GM23338 (cell line): ENCODE results near the gene FAP. TPM values are rescaled to one million over a fixed set of nuclear protein-coding genes. Genes with fewer than 3 reads are reported as not detected.

Experiments
- ATAC-seq: fragments of 200-7000 bp; cut with Tn5 transposase; 3 replicates; pipeline ENCODE4 v1.9.1; 2020
- DNase-seq: peaks from one replicate; pipeline ENCODE4 v3.0.0-alpha.2; 2015; ENCODE audit warnings: low spot score
- H2AFZ ChIP-seq: fragments of 200-600 bp; sonication (generic); 2 replicates; pipeline ENCODE4 v1.8.0; 2016; ENCODE audit warnings: antibody characterized with exemption, mild to moderate bottlenecking, moderate library complexity
- H3F3A ChIP-seq: fragments of 200-600 bp; sonication (generic); replicated peaks from 2 replicates; pipeline ENCODE4 v1.8.0; 2017; ENCODE audit warnings: antibody characterized with exemption, mixed run types, low read depth
- H3K27ac ChIP-seq: fragments of 200-600 bp; sonication (generic); 2 replicates; pipeline ENCODE4 v1.6.1; 2016; ENCODE audit warnings: low read depth
- H3K27me3 ChIP-seq: fragments of 200-600 bp; sonication (generic); 2 replicates; pipeline ENCODE4 v1.8.0; 2016; ENCODE audit warnings: mild to moderate bottlenecking, mixed run types, moderate library complexity; ENCODE audit not compliant: insufficient read depth
- H3K36me3 ChIP-seq: fragments of 200-600 bp; sonication (generic); 2 replicates; pipeline ENCODE4 v1.8.0; 2016; ENCODE audit warnings: mild to moderate bottlenecking; ENCODE audit not compliant: insufficient read depth
- H3K4me1 ChIP-seq: fragments of 200-600 bp; sonication (generic); 2 replicates; pipeline ENCODE4 v1.8.0; 2016; ENCODE audit warnings: mild to moderate bottlenecking, moderate library complexity; ENCODE audit not compliant: insufficient read depth
- H3K4me2 ChIP-seq: fragments of 200-600 bp; sonication (generic); 2 replicates; pipeline ENCODE4 v1.7.1; 2017; ENCODE audit warnings: mixed run types
- H3K4me3 ChIP-seq: fragments of 200-600 bp; sonication (generic); 2 replicates; pipeline ENCODE4 v1.6.1; 2016; ENCODE audit warnings: mixed run types
- H3K79me2 ChIP-seq: fragments of 200-600 bp; sonication (generic); replicated peaks from 2 replicates; pipeline ENCODE4 v1.8.0; 2017; ENCODE audit warnings: mild to moderate bottlenecking; ENCODE audit not compliant: insufficient read depth
- H3K9me2 ChIP-seq: fragments of 200-600 bp; sonication (generic); 2 replicates; pipeline ENCODE4 v1.8.0; 2017; ENCODE audit not compliant: insufficient read depth
- H4K20me1 ChIP-seq: fragments of 200-600 bp; sonication (generic); replicated peaks from 2 replicates; pipeline ENCODE4 v1.8.0; 2017; ENCODE audit warnings: mild to moderate bottlenecking; ENCODE audit not compliant: insufficient read depth
- H3K27ac Mint-ChIP-seq: 2 replicates; pipeline ENCODE4 v1.8.0; 2020; ENCODE audit warnings: inconsistent platforms, mild to moderate bottlenecking, moderate library complexity, mixed read lengths
- H3K27me3 Mint-ChIP-seq: 3 replicates; pipeline ENCODE4 v1.8.0; 2022; ENCODE audit warnings: low read depth, mild to moderate bottlenecking, moderate library complexity, mixed read lengths, inconsistent platforms; ENCODE audit not compliant: insufficient read depth, poor library complexity
- H3K36me3 Mint-ChIP-seq: 3 replicates; pipeline ENCODE4 v1.8.0; 2021; ENCODE audit warnings: low read depth, mild to moderate bottlenecking, inconsistent platforms, moderate library complexity, mixed read lengths
- H3K4me1 Mint-ChIP-seq: 3 replicates; pipeline ENCODE4 v1.8.0; 2020; ENCODE audit warnings: mild to moderate bottlenecking, inconsistent platforms, mixed read lengths
- H3K4me3 Mint-ChIP-seq: 3 replicates; pipeline ENCODE4 v1.8.0; 2021; ENCODE audit warnings: moderate library complexity, mild to moderate bottlenecking, inconsistent platforms, mixed read lengths
- H3K9me3 Mint-ChIP-seq: 3 replicates; pipeline ENCODE4 v1.8.0; 2020; ENCODE audit warnings: moderate library complexity, mild to moderate bottlenecking, inconsistent platforms, mixed read lengths
- CREB1 ChIP-seq: fragments of 250-450 bp; sonication (Bioruptor Pico); IDR thresholded peaks from 2 replicates; pipeline ENCODE4 v1.5.0; 2020; ENCODE audit warnings: low read depth, mild to moderate bottlenecking, moderate library complexity
- CTCF ChIP-seq, 2 experiments: fragments of 200-600 bp in 1 of 2; sonication (generic) in 1 of 2; conservative IDR thresholded peaks; 2 replicates each; pipeline versions ENCODE4 v1.5.1 to v1.6.1; 2016 to 2017; ENCODE audit warnings: antibody characterized with exemption in 2 of 2, low read depth in 2 of 2, mild to moderate bottlenecking in 2 of 2, moderate library complexity in 1 of 2
- ETS1 ChIP-seq: IDR thresholded peaks from 2 replicates; pipeline ENCODE4 v1.6.1; 2016; ENCODE audit warnings: antibody characterized with exemption
- EZH2 ChIP-seq: fragments of 200-600 bp; sonication (generic); IDR thresholded peaks from one replicate; pipeline ENCODE4 v1.8.0; 2017; ENCODE audit warnings: antibody characterized with exemption, mild to moderate bottlenecking, low read depth; ENCODE audit not compliant: unreplicated experiment
- EZH2phosphoT487 ChIP-seq: fragments of 200-600 bp; sonication (generic); IDR thresholded peaks from one replicate; pipeline ENCODE4 v1.8.1; 2018; ENCODE audit warnings: antibody characterized with exemption; ENCODE audit not compliant: unreplicated experiment
- JUNB ChIP-seq: IDR thresholded peaks from one replicate; pipeline ENCODE4 v1.6.1; 2016; ENCODE audit warnings: antibody characterized with exemption; ENCODE audit not compliant: unreplicated experiment
- NANOG ChIP-seq: IDR thresholded peaks from 2 replicates; pipeline ENCODE4 v1.6.1; 2016; ENCODE audit warnings: antibody characterized with exemption, borderline replicate concordance
- POLR2AphosphoS5 ChIP-seq: IDR thresholded peaks from 2 replicates; pipeline ENCODE4 v1.6.1; 2016; ENCODE audit warnings: antibody characterized with exemption, low read depth
- STAT1 ChIP-seq: IDR thresholded peaks from one replicate; pipeline ENCODE4 v1.6.1; 2016; ENCODE audit warnings: antibody characterized with exemption; ENCODE audit not compliant: unreplicated experiment
- ZNF114 ChIP-seq: fragments of 250-450 bp; sonication (Bioruptor Pico); IDR thresholded peaks from 2 replicates; pipeline ENCODE4 v1.5.0; 2020; ENCODE audit warnings: mild to moderate bottlenecking, moderate library complexity
- ZNF331 ChIP-seq: fragments of 250-450 bp; sonication (Bioruptor Pico); IDR thresholded peaks from 2 replicates; pipeline ENCODE4 v1.5.0; 2020; ENCODE audit warnings: low read depth, mild to moderate bottlenecking, moderate library complexity
- polyA plus RNA-seq: library from polyadenylated mRNA; unstranded; fragments of >200 nt; fragmentation: Nextera tagmentation; extraction: Ambion mirVana; gene quantifications from 2 replicates; pipeline ENCODE4 v1.2.1, GENCODE V29; 2016
- total RNA-seq: library from RNA; depleted of rRNA; stranded (reverse); fragments of >200 nt; shearing (Covaris generic); gene quantifications from 2 replicates; pipeline ENCODE4 v1.2.3, GENCODE V29; 2014
- TF ChIP-seq, protein P1 (sequence below): IDR thresholded peaks from one replicate; pipeline ENCODE4 v1.6.1; 2018; ENCODE audit warnings: antibody characterized with exemption; ENCODE audit not compliant: unreplicated experiment
- TF ChIP-seq, protein P2 (sequence below): fragments of 250-450 bp; sonication (Bioruptor Pico); IDR thresholded peaks from 2 replicates; pipeline ENCODE4 v1.5.0; 2020; ENCODE audit warnings: mild to moderate bottlenecking, moderate library complexity

FAP gene
- total and polyA plus RNA-seq, 2 experiments from 2014 or later = not detected

DNA sequence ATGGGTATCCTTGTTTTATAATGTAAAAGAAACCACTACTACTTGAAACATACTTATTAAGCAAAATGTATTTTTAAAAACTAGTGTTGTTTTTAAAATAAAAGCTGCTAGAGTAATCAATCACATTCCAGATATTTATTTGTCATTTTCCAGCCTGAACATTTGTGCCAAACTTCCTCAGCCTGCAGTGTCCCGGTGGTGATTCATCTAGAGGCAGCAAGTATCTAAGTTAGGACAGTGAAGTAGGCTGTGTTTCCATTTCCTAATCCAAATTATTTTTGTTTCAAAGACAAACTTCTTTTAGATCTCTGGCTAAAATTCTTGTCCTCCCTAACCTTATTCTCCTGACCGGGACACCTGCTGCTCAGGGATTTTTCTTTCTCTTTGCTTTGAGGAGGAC lies 78.4 kb downstream of the FAP start:
- H3K9me2 ChIP-seq = 0 out of 2 replicates have a peak, but pooled peaks cover 4% of the 10 kb centered on the region
- H3F3A ChIP-seq = no peaks in the 10 kb centered on the region
- H3K4me1 ChIP-seq = no peaks in the 10 kb centered on the region
- no peak overlapping the region for H3K4me3 ChIP-seq
- H4K20me1 ChIP-seq = no peaks in the 10 kb centered on the region
- H3K27ac Mint-ChIP-seq = no peak overlapping the region
- H3K4me2 ChIP-seq = no peak overlapping the region
- H3K27me3 Mint-ChIP-seq = no peaks in the 10 kb centered on the region
- TF ChIP-seq EZH2phosphoT487 = no peak
- TF ChIP-seq, protein P1, sequence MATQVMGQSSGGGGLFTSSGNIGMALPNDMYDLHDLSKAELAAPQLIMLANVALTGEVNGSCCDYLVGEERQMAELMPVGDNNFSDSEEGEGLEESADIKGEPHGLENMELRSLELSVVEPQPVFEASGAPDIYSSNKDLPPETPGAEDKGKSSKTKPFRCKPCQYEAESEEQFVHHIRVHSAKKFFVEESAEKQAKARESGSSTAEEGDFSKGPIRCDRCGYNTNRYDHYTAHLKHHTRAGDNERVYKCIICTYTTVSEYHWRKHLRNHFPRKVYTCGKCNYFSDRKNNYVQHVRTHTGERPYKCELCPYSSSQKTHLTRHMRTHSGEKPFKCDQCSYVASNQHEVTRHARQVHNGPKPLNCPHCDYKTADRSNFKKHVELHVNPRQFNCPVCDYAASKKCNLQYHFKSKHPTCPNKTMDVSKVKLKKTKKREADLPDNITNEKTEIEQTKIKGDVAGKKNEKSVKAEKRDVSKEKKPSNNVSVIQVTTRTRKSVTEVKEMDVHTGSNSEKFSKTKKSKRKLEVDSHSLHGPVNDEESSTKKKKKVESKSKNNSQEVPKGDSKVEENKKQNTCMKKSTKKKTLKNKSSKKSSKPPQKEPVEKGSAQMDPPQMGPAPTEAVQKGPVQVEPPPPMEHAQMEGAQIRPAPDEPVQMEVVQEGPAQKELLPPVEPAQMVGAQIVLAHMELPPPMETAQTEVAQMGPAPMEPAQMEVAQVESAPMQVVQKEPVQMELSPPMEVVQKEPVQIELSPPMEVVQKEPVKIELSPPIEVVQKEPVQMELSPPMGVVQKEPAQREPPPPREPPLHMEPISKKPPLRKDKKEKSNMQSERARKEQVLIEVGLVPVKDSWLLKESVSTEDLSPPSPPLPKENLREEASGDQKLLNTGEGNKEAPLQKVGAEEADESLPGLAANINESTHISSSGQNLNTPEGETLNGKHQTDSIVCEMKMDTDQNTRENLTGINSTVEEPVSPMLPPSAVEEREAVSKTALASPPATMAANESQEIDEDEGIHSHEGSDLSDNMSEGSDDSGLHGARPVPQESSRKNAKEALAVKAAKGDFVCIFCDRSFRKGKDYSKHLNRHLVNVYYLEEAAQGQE = no peak
- no peak for TF ChIP-seq STAT1
- no peak for TF ChIP-seq CREB1 (CRISPR knock-in tag)
- no peak for TF ChIP-seq JUNB
- no peak for TF ChIP-seq ZNF114 (CRISPR knock-in tag)
- TF ChIP-seq ZNF331 (CRISPR knock-in tag) = no peak
- no peak for TF ChIP-seq EZH2
- TF ChIP-seq ETS1 = no peak
- no peak for TF ChIP-seq CTCF (conservative IDR thresholded peaks at IDR 0.05; ENCODE audit: low read depth in 2 of 2)
- TF ChIP-seq, protein P2, sequence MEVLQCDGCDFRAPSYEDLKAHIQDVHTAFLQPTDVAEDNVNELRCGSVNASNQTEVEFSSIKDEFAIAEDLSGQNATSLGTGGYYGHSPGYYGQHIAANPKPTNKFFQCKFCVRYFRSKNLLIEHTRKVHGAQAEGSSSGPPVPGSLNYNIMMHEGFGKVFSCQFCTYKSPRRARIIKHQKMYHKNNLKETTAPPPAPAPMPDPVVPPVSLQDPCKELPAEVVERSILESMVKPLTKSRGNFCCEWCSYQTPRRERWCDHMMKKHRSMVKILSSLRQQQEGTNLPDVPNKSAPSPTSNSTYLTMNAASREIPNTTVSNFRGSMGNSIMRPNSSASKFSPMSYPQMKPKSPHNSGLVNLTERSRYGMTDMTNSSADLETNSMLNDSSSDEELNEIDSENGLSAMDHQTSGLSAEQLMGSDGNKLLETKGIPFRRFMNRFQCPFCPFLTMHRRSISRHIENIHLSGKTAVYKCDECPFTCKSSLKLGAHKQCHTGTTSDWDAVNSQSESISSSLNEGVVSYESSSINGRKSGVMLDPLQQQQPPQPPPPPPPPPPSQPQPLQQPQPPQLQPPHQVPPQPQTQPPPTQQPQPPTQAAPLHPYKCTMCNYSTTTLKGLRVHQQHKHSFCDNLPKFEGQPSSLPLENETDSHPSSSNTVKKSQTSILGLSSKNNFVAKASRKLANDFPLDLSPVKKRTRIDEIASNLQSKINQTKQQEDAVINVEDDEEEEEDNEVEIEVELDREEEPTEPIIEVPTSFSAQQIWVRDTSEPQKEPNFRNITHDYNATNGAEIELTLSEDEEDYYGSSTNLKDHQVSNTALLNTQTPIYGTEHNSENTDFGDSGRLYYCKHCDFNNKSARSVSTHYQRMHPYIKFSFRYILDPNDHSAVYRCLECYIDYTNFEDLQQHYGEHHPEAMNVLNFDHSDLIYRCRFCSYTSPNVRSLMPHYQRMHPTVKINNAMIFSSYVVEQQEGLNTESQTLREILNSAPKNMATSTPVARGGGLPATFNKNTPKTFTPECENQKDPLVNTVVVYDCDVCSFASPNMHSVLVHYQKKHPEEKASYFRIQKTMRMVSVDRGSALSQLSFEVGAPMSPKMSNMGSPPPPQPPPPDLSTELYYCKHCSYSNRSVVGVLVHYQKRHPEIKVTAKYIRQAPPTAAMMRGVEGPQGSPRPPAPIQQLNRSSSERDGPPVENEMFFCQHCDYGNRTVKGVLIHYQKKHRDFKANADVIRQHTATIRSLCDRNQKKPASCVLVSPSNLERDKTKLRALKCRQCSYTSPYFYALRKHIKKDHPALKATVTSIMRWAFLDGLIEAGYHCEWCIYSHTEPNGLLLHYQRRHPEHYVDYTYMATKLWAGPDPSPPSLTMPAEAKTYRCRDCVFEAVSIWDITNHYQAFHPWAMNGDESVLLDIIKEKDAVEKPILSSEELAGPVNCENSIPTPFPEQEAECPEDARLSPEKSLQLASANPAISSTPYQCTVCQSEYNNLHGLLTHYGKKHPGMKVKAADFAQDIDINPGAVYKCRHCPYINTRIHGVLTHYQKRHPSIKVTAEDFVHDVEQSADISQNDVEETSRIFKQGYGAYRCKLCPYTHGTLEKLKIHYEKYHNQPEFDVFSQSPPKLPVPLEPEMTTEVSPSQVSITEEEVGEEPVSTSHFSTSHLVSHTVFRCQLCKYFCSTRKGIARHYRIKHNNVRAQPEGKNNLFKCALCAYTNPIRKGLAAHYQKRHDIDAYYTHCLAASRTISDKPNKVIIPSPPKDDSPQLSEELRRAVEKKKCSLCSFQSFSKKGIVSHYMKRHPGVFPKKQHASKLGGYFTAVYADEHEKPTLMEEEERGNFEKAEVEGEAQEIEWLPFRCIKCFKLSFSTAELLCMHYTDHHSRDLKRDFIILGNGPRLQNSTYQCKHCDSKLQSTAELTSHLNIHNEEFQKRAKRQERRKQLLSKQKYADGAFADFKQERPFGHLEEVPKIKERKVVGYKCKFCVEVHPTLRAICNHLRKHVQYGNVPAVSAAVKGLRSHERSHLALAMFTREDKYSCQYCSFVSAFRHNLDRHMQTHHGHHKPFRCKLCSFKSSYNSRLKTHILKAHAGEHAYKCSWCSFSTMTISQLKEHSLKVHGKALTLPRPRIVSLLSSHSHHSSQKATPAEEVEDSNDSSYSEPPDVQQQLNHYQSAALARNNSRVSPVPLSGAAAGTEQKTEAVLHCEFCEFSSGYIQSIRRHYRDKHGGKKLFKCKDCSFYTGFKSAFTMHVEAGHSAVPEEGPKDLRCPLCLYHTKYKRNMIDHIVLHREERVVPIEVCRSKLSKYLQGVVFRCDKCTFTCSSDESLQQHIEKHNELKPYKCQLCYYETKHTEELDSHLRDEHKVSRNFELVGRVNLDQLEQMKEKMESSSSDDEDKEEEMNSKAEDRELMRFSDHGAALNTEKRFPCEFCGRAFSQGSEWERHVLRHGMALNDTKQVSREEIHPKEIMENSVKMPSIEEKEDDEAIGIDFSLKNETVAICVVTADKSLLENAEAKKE (CRISPR knock-in tag) = no peak
- no peak for TF ChIP-seq POLR2AphosphoS5
- no peak for TF ChIP-seq NANOG
- no peaks in the 10 kb centered on the region for H3K36me3 ChIP-seq
- no peak overlapping the region for H3K4me3 Mint-ChIP-seq
- no peaks in the 10 kb centered on the region for H3K9me3 Mint-ChIP-seq
- H3K36me3 Mint-ChIP-seq = no peaks in the 10 kb centered on the region
- DNase-seq (no peak), ATAC-seq (no peak)
- H3K27me3 ChIP-seq = no peaks in the 10 kb centered on the region
- no peak overlapping the region for H2AFZ ChIP-seq
- H3K4me1 Mint-ChIP-seq = no peaks in the 10 kb centered on the region
- H3K27ac ChIP-seq = no peak overlapping the region
- H3K79me2 ChIP-seq = no peaks in the 10 kb centered on the region
